Transverse colon (tissue), 4 donors: ENCODE data around the gene TBC1D8. TPM values are rescaled to one million over a fixed set of nuclear protein-coding genes. Genes with fewer than 3 reads are reported as not detected.

Experiments used
- DNase-seq: peaks from one replicate; pipeline ENCODE4 v3.0.0-alpha.2; 2019
- H3K27ac ChIP-seq, 4 donors: fragments of 200-600 bp; sonication (generic); 2 replicates each; pipeline ENCODE4 v1.5.1; 2016 to 2018; ENCODE audit warnings: inconsistent platforms in 4 of 4
- H3K27me3 ChIP-seq: fragments of 200-600 bp; sonication (generic); 2 replicates; pipeline ENCODE4 v1.5.1; 2017; ENCODE audit warnings: inconsistent platforms
- H3K36me3 ChIP-seq, 4 donors: fragments of 200-600 bp; sonication (generic); 2 replicates each; pipeline ENCODE4 v1.5.1; 2017 to 2019; ENCODE audit warnings: inconsistent platforms in 4 of 4
- H3K4me1 ChIP-seq, 4 donors: fragments of 200-600 bp; sonication (generic); 2 replicates each; pipeline ENCODE4 v1.5.1; 2017 to 2020; ENCODE audit warnings: inconsistent platforms in 4 of 4
- H3K4me3 ChIP-seq, 4 donors: fragments of 200-600 bp; sonication (generic); 1 replicate in 1 of 4; 2 replicates in 3 of 4; pipeline versions ENCODE4 v1.5.1 to v1.6.1; 2017 to 2019; ENCODE audit warnings: inconsistent platforms in 4 of 4
- H3K9me3 ChIP-seq, 2 donors: fragments of 200-600 bp; sonication (generic); 2 replicates each; pipeline ENCODE4 v1.5.1; 2017 to 2019; ENCODE audit warnings: inconsistent platforms in 2 of 2
- CTCF ChIP-seq, 5 experiments: fragments of 200-600 bp in 3 of 5; fragments of 450-650 bp in 2 of 5; sonication (generic) in 3 of 5; IDR thresholded peaks; 1 replicate in 2 of 5; 2 replicates in 3 of 5; pipeline ENCODE4 v1.5.1; 2016 to 2017; ENCODE audit warnings: antibody characterized with exemption in 5 of 5, inconsistent platforms in 3 of 5, mild to moderate bottlenecking in 2 of 5, moderate library complexity in 1 of 5
- EP300 ChIP-seq: sonication (generic); formaldehyde crosslinking; IDR thresholded peaks from one replicate; pipeline ENCODE4 v1.6.1; 2017; ENCODE audit warnings: antibody characterized with exemption, low read depth
- POLR2A ChIP-seq: fragments of 450-650 bp; IDR thresholded peaks from one replicate; pipeline ENCODE4 v1.6.1; 2016; ENCODE audit warnings: antibody characterized with exemption, mild to moderate bottlenecking, moderate library complexity
- POLR2AphosphoS5 ChIP-seq, 3 donors: sonication (generic); formaldehyde crosslinking; IDR thresholded peaks; one replicate each; pipeline ENCODE4 v1.6.1; 2016; ENCODE audit warnings: antibody characterized with exemption in 3 of 3
- WGBS, 2 donors: methylation state at CpG; one replicate each; pipeline ENCODE4 v1.1.5; 2018; ENCODE audit warnings: low coverage in 1 of 2; 5-methylcytosine and 5-hydroxymethylcytosine counted together
- in situ Hi-C, 4 donors: fragments of 200-750 bp; cut with MboI; loops; one replicate each; pipeline versions ENCODE4 v1.15.0 to v1.15.1; 2017; ENCODE audit warnings: low sequenced_read_pairs in 3 of 4, low pct_ligation_motif_present in 1 of 4, low pct_unique_long_range_greater_than_20kb in 1 of 4
- intact Hi-C: fragments of 100-400 bp; cut with DNase I; formaldehyde crosslinking; loops from one replicate; pipeline ENCODE4 v1.15.1; 2023; ENCODE audit warnings: low total_unique reads
- total RNA-seq, 4 donors: library from RNA; depleted of rRNA; stranded (reverse); fragments of >200 nt; gene quantifications; one replicate each; pipeline ENCODE4 v1.1.0, GENCODE V29; 2016

TBC1D8 gene
- total RNA-seq, 4 donors from 2014 or later, result 26.5 to 232 (median 88.4) TPM

- no peaks in the 10 kb centered on the region for H3K36me3 ChIP-seq
- in situ Hi-C loops, result loop anchor here in 1 of 4 donors (25.0 kb wide), 1 partner anchor 363 kb away; no protein-coding TSS in a partner anchor
- intact Hi-C loops, result loop anchor here (10.0 kb wide), 1 partner anchor 90 kb away; no protein-coding TSS in a partner anchor
- H3K27me3 ChIP-seq, result no peaks in the 10 kb centered on the region
- peaks cover 0 to 6% (median 0%) of the 10 kb centered on the region in 4 donors for H3K4me1 ChIP-seq
- H3K27ac ChIP-seq, result no peak overlapping the region
- DNase-seq, result no peak
- no peak for TF ChIP-seq EP300
- no peak for TF ChIP-seq POLR2A
- no peak for TF ChIP-seq POLR2AphosphoS5 (IDR thresholded peaks at IDR 0.05)
- TF ChIP-seq CTCF (IDR thresholded peaks at IDR 0.05), result no peak
- no peaks in the 10 kb centered on the region for H3K9me3 ChIP-seq
- 86 to 91% methylated on average over 1 to 22 of the region's 22 CpGs for WGBS, 2 donors
- H3K4me3 ChIP-seq, result no peak overlapping the region
Measured at GRCh38 chr2:100974712-100975520, 176.3 kb downstream of the TBC1D8 start.

- intact Hi-C loops (loop anchor here (10.0 kb wide), 1 partner anchor 88 kb away; no protein-coding TSS in a partner anchor), in situ Hi-C loops (no loop called here)
- DNase-seq, result no peak
- H3K27me3 ChIP-seq, result no peaks in the 10 kb centered on the region
- WGBS, 2 donors, result 90% methylated on average over 7 of the region's 7 CpGs; no CpG with 5 or more reads in 1 of the 2 donors
- H3K27ac ChIP-seq, result no peak overlapping the region
- H3K36me3 ChIP-seq, result peaks cover 0 to 4% (median 0%) of the 10 kb centered on the region in 4 donors
- no peaks in the 10 kb centered on the region for H3K9me3 ChIP-seq
- peaks cover 0 to 3% (median 0%) of the 10 kb centered on the region in 4 donors for H3K4me1 ChIP-seq
- TF ChIP-seq EP300 (no peak), POLR2A (no peak), CTCF (IDR thresholded peaks at IDR 0.05) (no peak), POLR2AphosphoS5 (IDR thresholded peaks at IDR 0.05) (no peak)
- H3K4me3 ChIP-seq, result no peak overlapping the region
Measured at GRCh38 chr2:100972452-100972851, 178.7 kb downstream of the TBC1D8 start.

GRCh38 chr2:100971221-100971620 is 180.0 kb downstream of the TBC1D8 start:
- WGBS, 2 donors, result 83 to 85% methylated on average over 4 to 9 of the region's 9 CpGs

More at GRCh38 chr2:100971221-100971620, 180.0 kb downstream of the TBC1D8 start:
- Histone ChIP-seq H3K27ac (no peak overlapping the region), H3K4me1 (no peaks in the 10 kb centered on the region), H3K4me3 (no peak overlapping the region), H3K36me3 (peaks cover 0 to 4% (median 0%) of the 10 kb centered on the region in 4 donors), H3K27me3 (no peaks in the 10 kb centered on the region), H3K9me3 (no peaks in the 10 kb centered on the region)
- intact Hi-C loops, result loop anchor here (10.0 kb wide), 1 partner anchor 86 kb away; no protein-coding TSS in a partner anchor
- no peak for DNase-seq
- in situ Hi-C loops, result no loop called here
- TF ChIP-seq POLR2A (no peak), CTCF (IDR thresholded peaks at IDR 0.05) (no peak), POLR2AphosphoS5 (IDR thresholded peaks at IDR 0.05) (no peak), EP300 (no peak)
